Spleen (tissue), 11 donors: ENCODE results near the gene JAKMIP1. TPM values are rescaled to one million over a fixed set of nuclear protein-coding genes. Genes with fewer than 3 reads are reported as not detected.
A peak's percentile ranks its signal among the peaks of the same experiment; 100 is the strongest.

Source experiments
- DNase-seq: peaks from one replicate; pipeline ENCODE4 v3.0.0-alpha.2; 2020
- H3K27ac ChIP-seq, 8 donors: fragments of 200-600 bp; sonication (generic) in 7 of 8; 1 replicate in 4 of 8; 2 replicates in 4 of 8; pipeline versions ENCODE4 v1.5.0 to v1.8.0; 2016 to 2021; ENCODE audit warnings: inconsistent platforms in 4 of 8, mild to moderate bottlenecking in 4 of 8, moderate library complexity in 1 of 8
- H3K27me3 ChIP-seq, 7 donors: fragments of 200-600 bp; sonication (generic) in 6 of 7; replicated peaks in 1 of 7; 1 replicate in 4 of 7; 2 replicates in 3 of 7; pipeline versions ENCODE4 v1.5.0 to v1.8.0; 2016 to 2021; ENCODE audit warnings: inconsistent platforms in 3 of 7, mild to moderate bottlenecking in 1 of 7
- H3K36me3 ChIP-seq, 6 donors: fragments of 200-600 bp; sonication (generic) in 5 of 6; 1 replicate in 4 of 6; 2 replicates in 2 of 6; pipeline versions ENCODE4 v1.5.0 to v1.8.0; 2016 to 2021; ENCODE audit warnings: inconsistent platforms in 2 of 6
- H3K4me1 ChIP-seq, 6 donors: fragments of 200-600 bp; sonication (generic) in 5 of 6; 1 replicate in 3 of 6; 2 replicates in 3 of 6; pipeline versions ENCODE4 v1.5.0 to v1.8.0; 2016 to 2021; ENCODE audit warnings: inconsistent platforms in 3 of 6
- H3K4me3 ChIP-seq, 8 donors: fragments of 200-600 bp; sonication (generic) in 7 of 8; 1 replicate in 4 of 8; 2 replicates in 4 of 8; pipeline versions ENCODE4 v1.5.0 to v1.8.0; 2016 to 2021; ENCODE audit warnings: inconsistent platforms in 4 of 8, mild to moderate bottlenecking in 4 of 8, moderate library complexity in 2 of 8
- H3K9me3 ChIP-seq, 8 donors: fragments of 200-600 bp; sonication (generic) in 7 of 8; 1 replicate in 4 of 8; 2 replicates in 4 of 8; pipeline versions ENCODE4 v1.5.0 to v1.8.0; 2016 to 2021; ENCODE audit warnings: inconsistent platforms in 4 of 8
- POLR2A ChIP-seq, 3 donors: fragments of 450-650 bp; IDR thresholded peaks; one replicate each; pipeline ENCODE4 v1.5.1; 2017; ENCODE audit warnings: antibody characterized with exemption in 3 of 3, mild to moderate bottlenecking in 1 of 3
- POLR2AphosphoS5 ChIP-seq, 3 donors: sonication (generic); formaldehyde crosslinking; IDR thresholded peaks; one replicate each; pipeline ENCODE4 v1.5.1; 2017; ENCODE audit warnings: antibody characterized with exemption in 3 of 3
- WGBS, 5 donors: extraction: QIAGEN DNeasy Blood & Tissue Kit in 3 of 5; methylation state at CpG; one replicate each; pipeline versions ENCODE4 v1.1.5 to v1.1.7; 2013 to 2018; 5-methylcytosine and 5-hydroxymethylcytosine counted together
- intact Hi-C: fragments of 100-400 bp; cut with DNase I; formaldehyde crosslinking; loops from one replicate; pipeline ENCODE4 v1.15.0; 2023; ENCODE audit warnings: low total_unique reads
- polyA plus RNA-seq, 3 donors: library from polyadenylated mRNA; stranded (reverse); fragments of 200-250 nt; gene quantifications; one replicate each; pipeline ENCODE4 v1.2.1, GENCODE V29; 2013
- total RNA-seq, 7 donors: library from RNA; depleted of rRNA in 3 of 7; stranded (reverse); fragments of >200 nt in 3 of 7; fragmentation: NEBNext Ultra II Directional in 4 of 7; extraction: Animal tissue kit (Norgen Biotek cat#: 25700) in 4 of 7; gene quantifications; one replicate each; pipeline versions ENCODE4 v1.1.0 to v1.2.1, GENCODE V29; 2016 to 2021
- TF ChIP-seq, protein P1 (sequence below), 11 experiments: fragments of 200-600 bp in 7 of 11; fragments of 450-650 bp in 4 of 11; sonication (generic) in 4 of 11; IDR thresholded peaks in 8 of 11; conservative IDR thresholded peaks in 3 of 11; 1 replicate in 7 of 11; 2 replicates in 4 of 11; pipeline versions ENCODE4 v1.4.0 to v1.8.0; 2016 to 2021; ENCODE audit warnings: antibody characterized with exemption in 11 of 11, inconsistent platforms in 4 of 11, mild to moderate bottlenecking in 1 of 11
- donor health status: healthy with polysubstance abuse.
- donor health status: DM: no; HTN: no; CAD: no; lungs with moderate emphysema.
- donor health status: DM: no; HTN: no; CAD: no.
- donor health status: Bipolar disorder and iron deficiency.
- donor health status: healthy.
- donor health status: DM: no; HTN: no; CAD: no.
- donor health status: DM: yes; HTN: yes; CAD: no.

The JAKMIP1 gene
- total and polyA plus RNA-seq, 10 donors = 0.37 to 8.7 (median 2.6) TPM

DNA sequence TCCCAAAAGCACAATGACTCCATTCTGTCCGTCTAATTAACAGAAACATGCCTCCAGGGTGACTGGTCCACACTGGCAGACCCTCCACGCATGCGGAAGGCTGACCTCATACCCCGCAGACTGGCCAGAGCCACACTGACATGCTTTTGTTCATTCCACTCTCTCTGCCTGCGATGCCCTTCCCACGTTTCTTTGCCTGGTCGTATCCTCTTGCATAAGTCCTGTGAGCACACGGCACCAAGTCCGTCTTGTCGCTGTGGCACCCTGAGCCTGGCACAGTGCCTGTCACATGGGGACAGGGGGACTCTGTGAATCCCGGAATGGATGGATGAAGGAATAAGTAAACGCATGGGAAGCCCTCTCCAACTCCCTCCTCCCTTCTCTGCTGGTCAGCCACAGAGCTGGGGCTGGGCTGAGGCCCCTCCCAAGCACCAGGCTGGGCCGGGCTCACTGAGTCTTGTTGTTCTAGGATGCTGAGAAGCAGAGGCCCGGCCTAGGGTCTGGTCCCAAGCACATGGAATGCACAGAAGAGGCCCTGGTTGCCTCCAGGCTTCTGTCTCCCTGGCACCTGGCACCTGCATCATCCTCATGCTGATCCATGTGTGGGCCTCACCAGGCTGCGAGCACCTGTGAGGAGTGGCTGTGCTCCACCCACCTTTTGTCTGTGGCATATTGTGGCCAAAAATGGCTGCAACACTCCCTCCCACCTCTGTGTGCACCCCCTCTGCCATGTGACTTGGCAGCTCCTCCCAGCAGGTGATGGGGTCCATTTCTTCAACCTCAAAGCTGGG lies 143.2 kb downstream of the JAKMIP1 start:
- Histone ChIP-seq H3K36me3 (peaks cover 0 to 59% (median 0%) of the 10 kb centered on the region in 6 donors), H3K27ac (no peak overlapping the region), H3K4me1 (no peaks in the 10 kb centered on the region), H3K27me3 (peaks cover 0 to 3% (median 0%) of the 10 kb centered on the region in 7 donors), H3K9me3 (peaks cover 13 to 62% (median 49%) of the 10 kb centered on the region in 8 donors), H3K4me3 (no peak overlapping the region)
- peak; percentile 55 for DNase-seq
- intact Hi-C loops = no loop called here
- TF ChIP-seq POLR2A (IDR thresholded peaks at IDR 0.05) (no peak), POLR2AphosphoS5 (IDR thresholded peaks at IDR 0.05) (no peak)
- TF ChIP-seq, protein P1, sequence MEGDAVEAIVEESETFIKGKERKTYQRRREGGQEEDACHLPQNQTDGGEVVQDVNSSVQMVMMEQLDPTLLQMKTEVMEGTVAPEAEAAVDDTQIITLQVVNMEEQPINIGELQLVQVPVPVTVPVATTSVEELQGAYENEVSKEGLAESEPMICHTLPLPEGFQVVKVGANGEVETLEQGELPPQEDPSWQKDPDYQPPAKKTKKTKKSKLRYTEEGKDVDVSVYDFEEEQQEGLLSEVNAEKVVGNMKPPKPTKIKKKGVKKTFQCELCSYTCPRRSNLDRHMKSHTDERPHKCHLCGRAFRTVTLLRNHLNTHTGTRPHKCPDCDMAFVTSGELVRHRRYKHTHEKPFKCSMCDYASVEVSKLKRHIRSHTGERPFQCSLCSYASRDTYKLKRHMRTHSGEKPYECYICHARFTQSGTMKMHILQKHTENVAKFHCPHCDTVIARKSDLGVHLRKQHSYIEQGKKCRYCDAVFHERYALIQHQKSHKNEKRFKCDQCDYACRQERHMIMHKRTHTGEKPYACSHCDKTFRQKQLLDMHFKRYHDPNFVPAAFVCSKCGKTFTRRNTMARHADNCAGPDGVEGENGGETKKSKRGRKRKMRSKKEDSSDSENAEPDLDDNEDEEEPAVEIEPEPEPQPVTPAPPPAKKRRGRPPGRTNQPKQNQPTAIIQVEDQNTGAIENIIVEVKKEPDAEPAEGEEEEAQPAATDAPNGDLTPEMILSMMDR (IDR thresholded peaks at IDR 0.05 in 8 of 11, conservative IDR thresholded peaks at IDR 0.05 in 3 of 11) = no peak
- 86 to 90% (median 88%) methylated on average over 13 to 15 of the region's 15 CpGs for WGBS, 5 donors

DNA sequence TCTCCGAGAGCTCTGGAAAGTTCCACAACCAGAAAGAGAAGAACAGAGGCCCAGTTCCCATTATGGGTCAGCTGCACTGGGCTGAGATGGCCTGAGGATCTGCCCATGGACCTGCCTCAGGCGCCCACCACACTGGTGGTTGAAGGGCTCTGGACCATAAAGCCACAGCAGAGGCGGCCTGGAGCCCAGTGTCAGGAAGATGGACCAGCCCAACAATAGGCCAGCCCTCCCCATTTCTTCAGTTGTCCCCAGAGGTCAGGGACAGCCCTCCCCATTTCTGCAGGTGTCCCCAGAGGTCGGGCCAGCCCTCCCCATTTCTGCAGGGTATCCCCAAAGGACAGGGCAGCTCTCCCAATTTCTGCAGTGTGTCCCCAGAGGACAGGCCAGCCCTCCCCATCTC lies 144.9 kb downstream of the JAKMIP1 start:
- peaks cover 0 to 42% (median 0%) of the 10 kb centered on the region in 6 donors for H3K36me3 ChIP-seq
- intact Hi-C loops = no loop called here
- peaks cover 0 to 10% (median 0%) of the 10 kb centered on the region in 7 donors for H3K27me3 ChIP-seq
- H3K27ac ChIP-seq = no peak overlapping the region
- no peak for DNase-seq
- WGBS, 5 donors = 77 to 88% (median 80%) methylated on average over 4 of the region's 4 CpGs
- peaks cover 13 to 45% (median 38%) of the 10 kb centered on the region in 8 donors for H3K9me3 ChIP-seq
- no peak overlapping the region for H3K4me3 ChIP-seq
- no peak for TF ChIP-seq POLR2AphosphoS5 (IDR thresholded peaks at IDR 0.05)
- no peak for TF ChIP-seq POLR2A (IDR thresholded peaks at IDR 0.05)
- TF ChIP-seq, protein P1 (IDR thresholded peaks at IDR 0.05 in 8 of 11, conservative IDR thresholded peaks at IDR 0.05 in 3 of 11) = no peak
- no peaks in the 10 kb centered on the region for H3K4me1 ChIP-seq

DNA sequence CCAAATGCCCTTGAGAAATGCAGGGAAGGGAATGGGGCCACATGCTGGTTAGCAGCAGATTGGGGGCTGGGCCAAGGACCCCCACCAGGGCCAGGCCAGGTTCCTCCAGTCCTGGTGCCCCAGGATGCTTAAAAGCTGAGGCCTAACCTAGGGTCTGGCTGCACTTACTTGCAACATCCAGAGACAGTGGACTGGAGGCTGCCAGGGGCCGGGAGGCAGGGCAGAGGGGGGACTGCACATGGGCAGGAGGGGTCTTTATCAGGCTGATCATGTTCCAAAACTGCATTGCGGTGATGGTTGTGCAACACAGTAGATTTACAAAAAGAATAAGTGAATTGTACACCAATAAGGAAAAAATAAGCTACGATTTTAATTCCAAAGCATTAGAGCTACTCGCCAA lies 145.3 kb downstream of the JAKMIP1 start:
- Histone ChIP-seq H3K36me3 (peaks cover 0 to 38% (median 0%) of the 10 kb centered on the region in 6 donors), H3K4me3 (no peak overlapping the region), H3K27me3 (peaks cover 0 to 10% (median 0%) of the 10 kb centered on the region in 7 donors), H3K4me1 (no peaks in the 10 kb centered on the region), H3K9me3 (peaks cover 13 to 40% (median 34%) of the 10 kb centered on the region in 8 donors), H3K27ac (no peak overlapping the region)
- WGBS, 5 donors = 88 to 97% (median 92%) methylated on average over 4 of the region's 4 CpGs
- no peak for DNase-seq
- intact Hi-C loops = no loop called here
- TF ChIP-seq POLR2AphosphoS5 (IDR thresholded peaks at IDR 0.05) = no peak
- TF ChIP-seq, protein P1 (IDR thresholded peaks at IDR 0.05 in 8 of 11, conservative IDR thresholded peaks at IDR 0.05 in 3 of 11) = no peak
- TF ChIP-seq POLR2A (IDR thresholded peaks at IDR 0.05) = no peak

DNA sequence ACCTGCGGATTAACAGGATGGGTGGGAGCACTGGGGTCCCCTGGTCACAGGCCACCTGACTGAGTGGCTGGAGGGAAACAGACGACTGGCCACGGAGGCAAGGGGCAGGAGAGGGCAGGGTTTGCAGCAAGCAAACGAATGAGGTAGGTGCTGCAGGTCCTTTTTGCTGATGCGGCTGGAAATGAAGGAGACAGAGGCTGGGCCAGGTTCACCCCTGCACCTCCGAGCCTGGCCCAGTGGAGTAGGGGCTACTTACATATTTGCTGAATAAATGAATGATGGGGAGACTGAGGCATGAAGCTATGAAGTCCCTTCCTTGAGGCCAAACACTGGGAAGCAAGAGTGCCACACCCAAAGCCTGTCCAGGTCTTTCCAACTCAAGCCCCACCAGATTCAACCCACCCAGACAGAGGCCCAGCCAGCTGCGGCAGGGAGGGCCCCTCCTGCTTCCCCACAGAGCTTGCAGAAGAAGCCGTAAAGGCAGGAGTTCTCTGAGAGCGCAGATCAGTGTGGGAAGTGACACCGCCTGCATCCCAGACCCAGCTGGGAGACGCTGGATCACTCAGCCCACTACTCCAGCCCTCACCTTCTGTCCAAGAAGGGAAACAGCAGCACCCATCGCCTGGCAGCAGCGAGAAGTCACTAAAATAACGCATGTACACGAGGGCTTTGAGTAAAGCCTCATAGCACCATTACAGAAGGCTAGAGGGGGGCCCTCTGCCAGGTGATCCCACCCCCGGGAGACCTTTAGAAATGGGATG lies 146.0 kb downstream of the JAKMIP1 start:
- no peak overlapping the region for H3K4me3 ChIP-seq
- 74 to 79% (median 76%) methylated on average over 16 of the region's 16 CpGs for WGBS, 5 donors
- H3K27me3 ChIP-seq = peaks cover 0 to 10% (median 0%) of the 10 kb centered on the region in 7 donors
- TF ChIP-seq POLR2AphosphoS5 (IDR thresholded peaks at IDR 0.05) (no peak), POLR2A (IDR thresholded peaks at IDR 0.05) (no peak)
- TF ChIP-seq, protein P1 (IDR thresholded peaks at IDR 0.05 in 8 of 11, conservative IDR thresholded peaks at IDR 0.05 in 3 of 11) = no peak
- DNase-seq = no peak
- intact Hi-C loops = no loop called here
- H3K4me1 ChIP-seq = no peaks in the 10 kb centered on the region
- no peak overlapping the region for H3K27ac ChIP-seq
- H3K9me3 ChIP-seq = peaks cover 13 to 34% (median 27%) of the 10 kb centered on the region in 8 donors
- H3K36me3 ChIP-seq = peaks cover 0 to 31% (median 0%) of the 10 kb centered on the region in 6 donors
